HepG2 (cell line): Measurements from ENCODE around the gene VAX1. TPM values are rescaled to one million over a fixed set of nuclear protein-coding genes. Genes with fewer than 3 reads are reported as not detected.

Experiments used
- BRF2 ChIP-seq: sonication (generic); formaldehyde crosslinking; IDR thresholded peaks from 2 replicates; pipeline ENCODE4 v1.8.1; 2022; ENCODE audit warnings: mild to moderate bottlenecking, missing genetic modification reagents
- DR1 ChIP-seq: sonication (generic); formaldehyde crosslinking; IDR thresholded peaks from 2 replicates; pipeline ENCODE4 v1.8.0; 2021; ENCODE audit warnings: mild to moderate bottlenecking, missing genetic modification reagents, inconsistent platforms
- GATA4 ChIP-seq: sonication (generic); IDR thresholded peaks from 2 replicates; pipeline ENCODE4 v1.6.1; 2016; ENCODE audit warnings: antibody characterized with exemption, low read depth, borderline replicate concordance
- KAT8 ChIP-seq: IDR thresholded peaks from 2 replicates; pipeline ENCODE4 v1.6.1; 2016; ENCODE audit warnings: missing genetic modification reagents, missing compliant biosample characterization
- MTF2 ChIP-seq: sonication (generic); formaldehyde crosslinking; IDR thresholded peaks from 2 replicates; pipeline ENCODE4 v1.5.0; 2020; ENCODE audit warnings: missing genetic modification reagents, borderline replicate concordance
- POGK ChIP-seq: sonication (generic); formaldehyde crosslinking; conservative IDR thresholded peaks from 2 replicates; pipeline ENCODE4 v1.8.0; 2022; ENCODE audit warnings: mild to moderate bottlenecking, moderate library complexity, missing genetic modification reagents
- SMARCC2 ChIP-seq: fragments of 450-650 bp; IDR thresholded peaks from 2 replicates; pipeline ENCODE4 v1.6.1; 2017; ENCODE audit warnings: antibody characterized with exemption, mild to moderate bottlenecking
- ZNF160 ChIP-seq: sonication (generic); formaldehyde crosslinking; IDR thresholded peaks from 2 replicates; pipeline ENCODE4 v1.8.0; 2022; ENCODE audit warnings: mild to moderate bottlenecking, inconsistent platforms, missing genetic modification reagents
- ZNF251 ChIP-seq: sonication (generic); formaldehyde crosslinking; IDR thresholded peaks from 2 replicates; pipeline ENCODE4 v1.9.0; 2021; ENCODE audit warnings: mild to moderate bottlenecking, missing genetic modification reagents
- ZNF619 ChIP-seq: sonication (generic); formaldehyde crosslinking; IDR thresholded peaks from 2 replicates; pipeline ENCODE4 v1.4.0; 2020; ENCODE audit warnings: mild to moderate bottlenecking, missing genetic modification reagents
- polyA plus RNA-seq, 8 experiments: library from polyadenylated mRNA; depleted of rRNA in 3 of 8; stranded (reverse) in 7 of 8; unstranded in 1 of 8; fragments of >200 nt; fragmentation: Illumina TruSeq in 4 of 8; extraction: Trizol in 4 of 8; gene quantifications; 2 replicates each; pipeline versions ENCODE4 v1.2.1 to v1.2.3, GENCODE V29; 2011 to 2016; ENCODE audit warnings: low read depth in 4 of 8, missing spikeins in 1 of 8, mixed read lengths in 1 of 8; ENCODE audit not compliant: insufficient read depth in 1 of 8
- total RNA-seq, 5 experiments: library from RNA; depleted of rRNA; stranded (reverse); fragments of >200 nt; fragmentation: Illumina TruSeq; extraction: Trizol; gene quantifications; 2 replicates each; pipeline ENCODE4 v1.2.3, GENCODE V29; 2016; ENCODE audit warnings: low read depth in 1 of 5
- TF ChIP-seq, protein P1 (sequence below): sonication (generic); formaldehyde crosslinking; IDR thresholded peaks from 2 replicates; pipeline ENCODE4 v1.4.0; 2020; ENCODE audit warnings: missing genetic modification reagents
- TF ChIP-seq, protein P2 (sequence below): sonication (generic); formaldehyde crosslinking; IDR thresholded peaks from 2 replicates; pipeline ENCODE4 v1.8.0; 2022; ENCODE audit warnings: mild to moderate bottlenecking, missing genetic modification reagents
- TF ChIP-seq, protein P3 (sequence below): sonication (generic); formaldehyde crosslinking; IDR thresholded peaks from 2 replicates; pipeline ENCODE4 v1.8.1; 2023; ENCODE audit warnings: mild to moderate bottlenecking, missing genetic modification reagents
- TF ChIP-seq, protein P4 (sequence below): sonication (generic); formaldehyde crosslinking; IDR thresholded peaks from 2 replicates; pipeline ENCODE4 v1.4.0; 2020; ENCODE audit warnings: mild to moderate bottlenecking, missing genetic modification reagents
- TF ChIP-seq, protein P5 (sequence below): sonication (generic); formaldehyde crosslinking; IDR thresholded peaks from 2 replicates; pipeline ENCODE4 v1.8.1; 2023; ENCODE audit warnings: mild to moderate bottlenecking, inconsistent platforms, moderate library complexity, missing genetic modification reagents, borderline replicate concordance

Gene VAX1
- total and polyA plus RNA-seq, 2 of the 13 experiments (the other 11 are each of a cell fraction or from before 2014, with no cell fraction given), result not detected

DNA sequence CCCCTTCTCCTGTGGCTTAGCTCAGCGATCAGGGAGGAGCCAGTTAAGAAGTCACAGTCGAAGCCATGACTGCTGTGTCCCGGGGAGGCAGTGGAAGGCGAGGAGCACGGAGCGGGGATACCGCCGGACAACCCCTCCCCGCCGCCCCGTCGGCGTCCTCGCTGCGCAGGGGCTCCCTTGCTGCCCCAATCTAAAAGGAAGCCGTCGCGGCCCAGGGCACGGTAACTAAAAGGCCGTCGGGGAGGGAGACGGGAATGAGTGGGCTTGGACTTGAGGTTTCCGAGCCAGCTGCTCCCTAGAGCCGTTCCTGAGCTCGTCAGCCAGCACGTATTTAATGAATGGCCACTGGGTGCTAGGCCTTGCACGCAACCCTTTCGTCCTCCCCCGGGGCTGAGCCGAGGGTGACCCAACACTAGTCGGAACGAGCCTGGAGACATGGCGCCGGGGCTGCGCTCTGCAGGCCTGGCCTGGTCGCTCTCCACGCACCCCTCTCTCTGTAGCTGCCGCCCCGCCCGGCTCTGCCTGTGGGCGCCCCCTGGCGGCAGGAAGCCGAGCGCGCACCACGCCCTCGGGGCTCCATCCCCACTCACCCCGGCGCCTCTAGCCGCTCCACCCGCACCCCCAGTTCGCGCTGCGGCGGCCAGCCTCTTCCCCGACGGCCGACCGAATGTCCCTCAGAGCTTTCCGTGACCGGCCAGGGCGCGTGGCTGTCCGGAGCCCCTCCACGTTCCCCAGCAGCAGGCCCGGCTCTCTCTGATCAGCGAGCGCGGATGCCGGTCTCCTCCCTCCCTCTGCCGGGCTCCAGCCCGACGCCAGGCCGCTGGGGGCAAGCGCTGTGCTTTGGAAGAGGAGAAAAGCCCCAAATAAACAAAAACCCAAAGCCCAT, 30.0 kb upstream of the VAX1 start (continued):
- TF ChIP-seq, protein P1, sequence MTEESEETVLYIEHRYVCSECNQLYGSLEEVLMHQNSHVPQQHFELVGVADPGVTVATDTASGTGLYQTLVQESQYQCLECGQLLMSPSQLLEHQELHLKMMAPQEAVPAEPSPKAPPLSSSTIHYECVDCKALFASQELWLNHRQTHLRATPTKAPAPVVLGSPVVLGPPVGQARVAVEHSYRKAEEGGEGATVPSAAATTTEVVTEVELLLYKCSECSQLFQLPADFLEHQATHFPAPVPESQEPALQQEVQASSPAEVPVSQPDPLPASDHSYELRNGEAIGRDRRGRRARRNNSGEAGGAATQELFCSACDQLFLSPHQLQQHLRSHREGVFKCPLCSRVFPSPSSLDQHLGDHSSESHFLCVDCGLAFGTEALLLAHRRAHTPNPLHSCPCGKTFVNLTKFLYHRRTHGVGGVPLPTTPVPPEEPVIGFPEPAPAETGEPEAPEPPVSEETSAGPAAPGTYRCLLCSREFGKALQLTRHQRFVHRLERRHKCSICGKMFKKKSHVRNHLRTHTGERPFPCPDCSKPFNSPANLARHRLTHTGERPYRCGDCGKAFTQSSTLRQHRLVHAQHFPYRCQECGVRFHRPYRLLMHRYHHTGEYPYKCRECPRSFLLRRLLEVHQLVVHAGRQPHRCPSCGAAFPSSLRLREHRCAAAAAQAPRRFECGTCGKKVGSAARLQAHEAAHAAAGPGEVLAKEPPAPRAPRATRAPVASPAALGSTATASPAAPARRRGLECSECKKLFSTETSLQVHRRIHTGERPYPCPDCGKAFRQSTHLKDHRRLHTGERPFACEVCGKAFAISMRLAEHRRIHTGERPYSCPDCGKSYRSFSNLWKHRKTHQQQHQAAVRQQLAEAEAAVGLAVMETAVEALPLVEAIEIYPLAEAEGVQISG (CRISPR knock-in tag), result peak; percentile 61
- TF ChIP-seq, protein P2, sequence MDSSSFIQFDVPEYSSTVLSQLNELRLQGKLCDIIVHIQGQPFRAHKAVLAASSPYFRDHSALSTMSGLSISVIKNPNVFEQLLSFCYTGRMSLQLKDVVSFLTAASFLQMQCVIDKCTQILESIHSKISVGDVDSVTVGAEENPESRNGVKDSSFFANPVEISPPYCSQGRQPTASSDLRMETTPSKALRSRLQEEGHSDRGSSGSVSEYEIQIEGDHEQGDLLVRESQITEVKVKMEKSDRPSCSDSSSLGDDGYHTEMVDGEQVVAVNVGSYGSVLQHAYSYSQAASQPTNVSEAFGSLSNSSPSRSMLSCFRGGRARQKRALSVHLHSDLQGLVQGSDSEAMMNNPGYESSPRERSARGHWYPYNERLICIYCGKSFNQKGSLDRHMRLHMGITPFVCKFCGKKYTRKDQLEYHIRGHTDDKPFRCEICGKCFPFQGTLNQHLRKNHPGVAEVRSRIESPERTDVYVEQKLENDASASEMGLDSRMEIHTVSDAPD (CRISPR knock-in tag), result no peak
- TF ChIP-seq ZNF251 (CRISPR knock-in tag) (no peak), MTF2 (CRISPR knock-in tag) (peak; percentile 79; the same call in 1 of the 2 replicates), GATA4 (no peak), DR1 (CRISPR knock-in tag) (0 out of 2 replicates have a peak, but pooled peaks have one; percentile 32), ZNF619 (CRISPR knock-in tag) (0 out of 2 replicates have a peak, but pooled peaks have one; percentile 46), KAT8 (CRISPR knock-in tag) (no peak), BRF2 (CRISPR knock-in tag) (no peak), SMARCC2 (no peak), ZNF160 (no peak), POGK (CRISPR knock-in tag) (no peak; the same call in 1 of the 2 replicates)
- TF ChIP-seq, protein P3, sequence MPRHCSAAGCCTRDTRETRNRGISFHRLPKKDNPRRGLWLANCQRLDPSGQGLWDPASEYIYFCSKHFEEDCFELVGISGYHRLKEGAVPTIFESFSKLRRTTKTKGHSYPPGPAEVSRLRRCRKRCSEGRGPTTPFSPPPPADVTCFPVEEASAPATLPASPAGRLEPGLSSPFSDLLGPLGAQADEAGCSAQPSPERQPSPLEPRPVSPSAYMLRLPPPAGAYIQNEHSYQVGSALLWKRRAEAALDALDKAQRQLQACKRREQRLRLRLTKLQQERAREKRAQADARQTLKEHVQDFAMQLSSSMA, result no peak
- TF ChIP-seq, protein P4, sequence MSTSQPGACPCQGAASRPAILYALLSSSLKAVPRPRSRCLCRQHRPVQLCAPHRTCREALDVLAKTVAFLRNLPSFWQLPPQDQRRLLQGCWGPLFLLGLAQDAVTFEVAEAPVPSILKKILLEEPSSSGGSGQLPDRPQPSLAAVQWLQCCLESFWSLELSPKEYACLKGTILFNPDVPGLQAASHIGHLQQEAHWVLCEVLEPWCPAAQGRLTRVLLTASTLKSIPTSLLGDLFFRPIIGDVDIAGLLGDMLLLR (CRISPR knock-in tag), result no peak
- TF ChIP-seq, protein P5, sequence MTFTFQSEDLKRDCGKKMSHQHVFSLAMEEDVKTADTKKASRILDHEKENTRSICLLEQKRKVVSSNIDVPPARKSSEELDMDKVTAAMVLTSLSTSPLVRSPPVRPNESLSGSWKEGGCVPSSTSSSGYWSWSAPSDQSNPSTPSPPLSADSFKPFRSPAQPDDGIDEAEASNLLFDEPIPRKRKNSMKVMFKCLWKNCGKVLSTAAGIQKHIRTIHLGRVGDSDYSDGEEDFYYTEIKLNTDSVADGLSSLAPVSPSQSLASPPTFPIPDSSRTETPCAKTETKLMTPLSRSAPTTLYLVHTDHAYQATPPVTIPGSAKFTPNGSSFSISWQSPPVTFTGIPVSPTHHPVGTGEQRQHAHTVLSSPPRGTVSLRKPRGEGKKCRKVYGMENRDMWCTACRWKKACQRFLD (CRISPR knock-in tag), result no peak
